Measurements from ENCODE around the gene DOK5. TPM values are rescaled to one million over a fixed set of nuclear protein-coding genes. Genes with fewer than 3 reads are reported as not detected.
A peak's percentile ranks its signal among the peaks of the same experiment; 100 is the strongest.

DOK5 gene
- polyA plus RNA-seq, 1 donor, result 3.0 TPM

- no peak for DNase-seq
- H3K4me1 ChIP-seq (ENCODE audit: control insufficient read depth, insufficient read depth, low read length), result no peaks in the 10 kb centered on the region
- no peaks in the 10 kb centered on the region for H3K27me3 ChIP-seq (ENCODE audit: control insufficient read depth, insufficient read depth, low read length)
- H3K36me3 ChIP-seq (ENCODE audit: control insufficient read depth, insufficient read depth, low read length), result no peaks in the 10 kb centered on the region
- H3K9me3 ChIP-seq (ENCODE audit: control insufficient read depth, low read depth, low read length), result no peaks in the 10 kb centered on the region
- WGBS (ENCODE audit: insufficient coverage, low lambda C conversion rate), result no CpG with 5 or more reads among the region's 2 CpGs
- no peak overlapping the region for H3K27ac ChIP-seq (ENCODE audit: low read length)
- H3K4me3 ChIP-seq (ENCODE audit: low read length), result no peak overlapping the region
Observed at GRCh38 chr20:54657268-54657826, 182.0 kb downstream of the DOK5 start.

DNA sequence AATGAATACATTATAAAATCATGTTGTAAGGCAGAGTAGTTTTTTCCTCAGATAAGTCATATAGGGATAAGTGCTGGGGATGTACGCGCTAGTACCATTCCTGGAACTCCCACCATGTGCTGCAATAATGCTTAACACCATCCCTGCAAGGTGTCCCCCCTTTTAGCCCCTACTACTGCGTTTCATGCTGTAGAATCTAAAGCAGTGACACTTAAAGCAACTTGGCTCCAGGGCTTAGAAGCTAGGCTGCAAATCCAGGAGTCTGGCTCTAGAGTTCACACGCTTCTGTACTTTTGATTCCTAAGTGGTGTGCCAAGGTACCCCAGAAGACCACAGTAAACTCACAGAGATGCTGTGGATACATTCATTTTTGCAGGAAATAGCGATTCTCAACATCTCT is 183.1 kb downstream of the DOK5 start:
- no peak for DNase-seq
- WGBS (ENCODE audit: insufficient coverage, low lambda C conversion rate), result no CpG with 5 or more reads among the region's 5 CpGs
- Histone ChIP-seq H3K9me3 (ENCODE audit: control insufficient read depth, low read depth, low read length) (no peaks in the 10 kb centered on the region), H3K4me3 (ENCODE audit: low read length) (no peak overlapping the region), H3K4me1 (ENCODE audit: control insufficient read depth, insufficient read depth, low read length) (no peaks in the 10 kb centered on the region), H3K36me3 (ENCODE audit: control insufficient read depth, insufficient read depth, low read length) (no peaks in the 10 kb centered on the region), H3K27me3 (ENCODE audit: control insufficient read depth, insufficient read depth, low read length) (no peaks in the 10 kb centered on the region), H3K27ac (ENCODE audit: low read length) (no peak overlapping the region)

- Histone ChIP-seq H3K4me1 (ENCODE audit: control insufficient read depth, insufficient read depth, low read length) (no peaks in the 10 kb centered on the region), H3K9me3 (ENCODE audit: control insufficient read depth, low read depth, low read length) (no peaks in the 10 kb centered on the region), H3K27ac (ENCODE audit: low read length) (no peak overlapping the region), H3K36me3 (ENCODE audit: control insufficient read depth, insufficient read depth, low read length) (no peaks in the 10 kb centered on the region), H3K27me3 (ENCODE audit: control insufficient read depth, insufficient read depth, low read length) (no peaks in the 10 kb centered on the region), H3K4me3 (ENCODE audit: low read length) (no peak overlapping the region)
- DNase-seq, result no peak
- 100% methylated on average over 1 of the region's 3 CpGs for WGBS (ENCODE audit: insufficient coverage, low lambda C conversion rate)
Observed at GRCh38 chr20:54661265-54661664, 185.9 kb downstream of the DOK5 start.

DNA sequence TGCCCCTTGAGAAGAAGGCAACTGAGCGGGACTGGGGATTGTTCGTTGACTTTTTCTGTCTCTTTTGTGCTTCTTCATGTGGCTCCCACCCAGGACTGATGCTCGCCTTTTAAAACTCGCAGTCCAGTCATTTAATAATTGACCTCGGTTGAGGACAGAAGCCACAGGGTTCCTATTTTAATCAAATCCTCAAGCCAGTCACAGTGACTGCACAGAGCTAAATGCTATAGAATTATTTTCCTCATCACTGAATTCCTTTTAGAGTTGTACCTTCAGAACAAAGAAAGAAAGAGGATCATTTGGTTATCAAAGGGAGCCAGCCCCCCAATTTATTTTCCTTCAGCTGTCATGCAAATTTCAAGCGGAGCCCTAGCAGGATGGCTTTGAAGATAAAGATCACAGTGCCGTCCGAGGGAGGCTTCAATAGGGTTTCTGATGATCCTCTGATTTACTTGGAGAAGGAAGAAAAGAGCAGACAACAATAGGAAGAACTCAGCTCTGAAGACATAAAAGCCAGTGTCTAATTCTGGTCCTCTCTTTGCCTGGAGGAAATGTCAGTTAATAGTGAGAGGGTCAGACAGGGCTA is 186.6 kb downstream of the DOK5 start:
- no peaks in the 10 kb centered on the region for H3K36me3 ChIP-seq (ENCODE audit: control insufficient read depth, insufficient read depth, low read length)
- no peaks in the 10 kb centered on the region for H3K27me3 ChIP-seq (ENCODE audit: control insufficient read depth, insufficient read depth, low read length)
- H3K27ac ChIP-seq (ENCODE audit: low read length), result no peak overlapping the region
- 100% methylated on average over 1 of the region's 8 CpGs for WGBS (ENCODE audit: insufficient coverage, low lambda C conversion rate)
- no peaks in the 10 kb centered on the region for H3K9me3 ChIP-seq (ENCODE audit: control insufficient read depth, low read depth, low read length)
- DNase-seq, result no peak
- H3K4me1 ChIP-seq (ENCODE audit: control insufficient read depth, insufficient read depth, low read length), result no peaks in the 10 kb centered on the region
- no peak overlapping the region for H3K4me3 ChIP-seq (ENCODE audit: low read length)

DNA sequence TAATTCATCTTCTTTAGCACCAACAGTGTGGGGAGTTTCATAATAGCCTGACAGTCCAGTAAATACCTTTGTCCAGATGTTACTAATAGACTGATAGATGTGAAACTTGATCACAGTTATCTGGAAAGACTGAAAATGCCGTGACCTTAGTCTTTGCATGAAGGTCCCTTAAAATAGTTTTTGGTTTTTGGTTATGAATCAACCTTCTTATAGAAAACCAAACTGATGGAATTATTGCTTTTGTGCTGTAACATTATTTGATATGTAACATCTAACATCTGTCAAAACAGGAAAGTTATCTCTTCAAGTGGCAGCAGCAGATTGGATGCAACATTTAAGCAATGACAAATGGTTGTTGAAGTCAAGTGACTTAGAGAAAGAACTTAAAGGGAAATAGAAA is 190.4 kb downstream of the DOK5 start:
- no peaks in the 10 kb centered on the region for H3K4me1 ChIP-seq (ENCODE audit: control insufficient read depth, insufficient read depth, low read length)
- DNase-seq, result no peak
- no peak overlapping the region for H3K4me3 ChIP-seq (ENCODE audit: low read length)
- no peaks in the 10 kb centered on the region for H3K27me3 ChIP-seq (ENCODE audit: control insufficient read depth, insufficient read depth, low read length)
- no peaks in the 10 kb centered on the region for H3K36me3 ChIP-seq (ENCODE audit: control insufficient read depth, insufficient read depth, low read length)
- no peak overlapping the region for H3K27ac ChIP-seq (ENCODE audit: low read length)
- H3K9me3 ChIP-seq (ENCODE audit: control insufficient read depth, low read depth, low read length), result no peaks in the 10 kb centered on the region
- WGBS (ENCODE audit: insufficient coverage, low lambda C conversion rate), result no CpG with 5 or more reads among the region's 1 CpG

DNA sequence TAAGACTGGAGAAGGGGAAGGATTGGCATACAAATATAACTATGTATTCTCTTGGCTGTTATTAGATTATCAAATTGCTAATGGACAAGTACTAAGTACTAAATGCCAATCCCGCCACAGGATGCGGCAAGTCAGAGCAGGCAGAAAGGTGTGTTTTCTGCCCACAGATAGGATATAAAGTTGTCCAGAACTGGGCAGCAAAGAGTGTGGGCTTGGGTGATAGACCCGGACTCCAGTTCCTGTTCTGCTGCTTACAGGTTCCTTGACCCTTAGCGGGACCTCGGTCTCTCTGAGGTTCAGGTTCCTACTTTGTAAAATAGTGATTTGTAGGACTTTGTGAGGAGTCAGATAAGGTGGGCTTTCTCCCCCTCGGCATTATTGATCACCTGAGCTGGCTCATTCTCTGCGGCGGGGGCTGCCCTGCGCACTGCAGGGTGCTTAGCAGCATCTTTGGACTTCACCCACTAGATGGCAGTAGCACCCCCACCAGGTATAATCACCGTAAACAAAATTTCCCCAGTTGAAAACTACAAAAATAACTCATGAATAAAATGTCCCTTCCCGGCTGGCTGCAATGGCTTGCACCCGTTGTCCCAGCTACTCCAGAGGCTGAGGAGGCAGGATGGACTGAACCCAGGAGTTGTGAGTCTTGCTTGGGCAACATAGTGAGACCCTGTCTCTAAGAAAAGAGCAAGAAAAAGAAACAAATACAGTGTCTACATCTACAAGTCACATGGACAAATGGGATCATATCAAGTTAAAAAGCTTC is 193.1 kb downstream of the DOK5 start:
- DNase-seq, result peak in 1 of 2 donors; percentile 11
- Histone ChIP-seq H3K27ac (ENCODE audit: low read length) (no peak overlapping the region), H3K4me1 (ENCODE audit: control insufficient read depth, insufficient read depth, low read length) (no peaks in the 10 kb centered on the region), H3K36me3 (ENCODE audit: control insufficient read depth, insufficient read depth, low read length) (no peaks in the 10 kb centered on the region), H3K27me3 (ENCODE audit: control insufficient read depth, insufficient read depth, low read length) (no peaks in the 10 kb centered on the region), H3K4me3 (ENCODE audit: low read length) (no peak overlapping the region), H3K9me3 (ENCODE audit: control insufficient read depth, low read depth, low read length) (no peaks in the 10 kb centered on the region)
- WGBS (ENCODE audit: insufficient coverage, low lambda C conversion rate), result no CpG with 5 or more reads among the region's 12 CpGs

DNA sequence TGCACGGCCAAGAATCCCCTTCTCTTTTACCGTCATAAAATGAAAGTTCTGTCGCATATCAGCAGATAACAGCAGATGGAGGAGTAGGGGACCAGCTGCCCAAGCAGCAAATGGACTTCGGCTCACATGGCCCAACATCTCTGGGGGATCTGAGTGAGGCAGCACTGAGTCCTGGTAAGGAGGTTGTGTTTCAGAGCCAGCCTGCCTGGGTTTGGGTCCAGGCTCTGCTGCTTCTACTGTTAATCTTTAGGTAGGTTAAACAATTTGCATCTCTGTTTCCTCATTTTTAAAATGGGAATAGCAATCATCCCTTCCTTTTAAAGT is 193.6 kb downstream of the DOK5 start:
- no peak overlapping the region for H3K27ac ChIP-seq (ENCODE audit: low read length)
- no peaks in the 10 kb centered on the region for H3K4me1 ChIP-seq (ENCODE audit: control insufficient read depth, insufficient read depth, low read length)
- WGBS (ENCODE audit: insufficient coverage, low lambda C conversion rate), result no CpG with 5 or more reads among the region's 4 CpGs
- no peaks in the 10 kb centered on the region for H3K27me3 ChIP-seq (ENCODE audit: control insufficient read depth, insufficient read depth, low read length)
- no peak for DNase-seq
- no peaks in the 10 kb centered on the region for H3K36me3 ChIP-seq (ENCODE audit: control insufficient read depth, insufficient read depth, low read length)
- no peak overlapping the region for H3K4me3 ChIP-seq (ENCODE audit: low read length)
- H3K9me3 ChIP-seq (ENCODE audit: control insufficient read depth, low read depth, low read length), result no peaks in the 10 kb centered on the region

GRCh38 chr20:54678253-54678652 is 202.9 kb downstream of the DOK5 start:
- DNase-seq, result no peak
- no peaks in the 10 kb centered on the region for H3K9me3 ChIP-seq (ENCODE audit: control insufficient read depth, low read depth, low read length)
- no peaks in the 10 kb centered on the region for H3K27me3 ChIP-seq (ENCODE audit: control insufficient read depth, insufficient read depth, low read length)
- no peak overlapping the region for H3K27ac ChIP-seq (ENCODE audit: low read length)
- 60% methylated on average over 1 of the region's 1 CpG for WGBS (ENCODE audit: insufficient coverage, low lambda C conversion rate)
- no peak overlapping the region for H3K4me3 ChIP-seq (ENCODE audit: low read length)
- H3K4me1 ChIP-seq (ENCODE audit: control insufficient read depth, insufficient read depth, low read length), result no peaks in the 10 kb centered on the region
- H3K36me3 ChIP-seq (ENCODE audit: control insufficient read depth, insufficient read depth, low read length), result no peaks in the 10 kb centered on the region

DNA sequence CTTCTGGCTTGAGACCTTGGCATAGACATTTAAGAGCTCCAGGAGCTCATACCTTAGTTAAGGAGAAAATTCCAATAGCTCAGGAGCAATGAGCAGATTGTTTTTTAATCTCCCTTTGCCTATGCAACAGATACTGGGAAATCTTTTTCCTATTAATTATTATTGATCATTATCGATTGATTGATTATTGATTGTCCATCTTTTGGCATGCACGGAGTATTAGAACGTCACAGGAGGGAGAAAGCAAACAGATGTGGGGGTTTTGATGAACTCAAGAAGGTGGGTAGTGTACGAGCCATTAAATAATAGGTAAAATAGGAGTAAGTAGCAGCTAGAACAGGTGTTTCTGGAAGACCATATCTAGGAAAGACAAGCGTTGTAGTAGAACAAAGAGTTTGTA is 205.0 kb downstream of the DOK5 start:
- Histone ChIP-seq H3K27ac (ENCODE audit: low read length) (no peak overlapping the region), H3K9me3 (ENCODE audit: control insufficient read depth, low read depth, low read length) (no peaks in the 10 kb centered on the region), H3K4me1 (ENCODE audit: control insufficient read depth, insufficient read depth, low read length) (no peaks in the 10 kb centered on the region), H3K4me3 (ENCODE audit: low read length) (no peak overlapping the region), H3K36me3 (ENCODE audit: control insufficient read depth, insufficient read depth, low read length) (no peaks in the 10 kb centered on the region), H3K27me3 (ENCODE audit: control insufficient read depth, insufficient read depth, low read length) (no peaks in the 10 kb centered on the region)
- 64% methylated on average over 4 of the region's 5 CpGs for WGBS (ENCODE audit: insufficient coverage, low lambda C conversion rate)
- no peak for DNase-seq

DNA sequence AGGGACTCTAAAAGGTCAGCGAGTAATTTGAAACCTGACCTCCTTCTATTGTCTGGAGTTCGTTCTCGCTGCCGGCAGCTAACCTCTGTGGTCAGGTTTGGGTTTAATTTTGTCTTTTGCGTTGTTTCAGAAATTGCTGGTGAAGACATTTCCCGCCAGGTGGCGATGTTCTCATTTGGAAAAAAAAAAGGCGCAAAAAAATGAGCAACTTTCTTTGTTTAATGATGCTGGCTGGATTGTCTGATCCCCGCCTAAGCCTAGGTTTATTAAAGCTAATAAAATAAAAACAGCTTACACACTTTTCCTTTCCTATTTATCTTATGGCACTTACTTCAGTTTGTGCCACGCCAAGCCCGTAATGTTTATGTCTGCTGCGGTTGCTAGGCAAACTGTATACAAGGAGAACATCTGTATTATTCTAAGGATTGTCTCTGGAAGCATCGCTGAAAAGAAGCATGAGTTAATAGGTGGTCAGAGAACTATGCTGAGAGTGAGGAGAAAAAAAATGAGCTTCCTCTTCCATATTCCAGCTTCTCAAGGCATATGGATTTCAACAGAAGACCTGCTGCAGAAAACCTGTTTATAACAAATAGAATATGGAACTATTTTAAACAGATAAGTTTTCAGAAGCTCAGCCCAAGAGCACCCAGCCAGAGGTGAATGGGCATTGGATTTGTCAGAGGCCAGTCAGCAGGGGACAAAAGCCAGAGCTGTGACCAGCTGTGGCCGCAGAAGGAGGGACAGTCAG is 205.7 kb downstream of the DOK5 start:
- Histone ChIP-seq H3K4me1 (ENCODE audit: control insufficient read depth, insufficient read depth, low read length) (no peaks in the 10 kb centered on the region), H3K36me3 (ENCODE audit: control insufficient read depth, insufficient read depth, low read length) (no peaks in the 10 kb centered on the region), H3K27me3 (ENCODE audit: control insufficient read depth, insufficient read depth, low read length) (no peaks in the 10 kb centered on the region), H3K27ac (ENCODE audit: low read length) (no peak overlapping the region), H3K4me3 (ENCODE audit: low read length) (no peak overlapping the region), H3K9me3 (ENCODE audit: control insufficient read depth, low read depth, low read length) (no peaks in the 10 kb centered on the region)
- DNase-seq, result peak; percentile 18 to 38
- WGBS (ENCODE audit: insufficient coverage, low lambda C conversion rate), result 33% methylated on average over 4 of the region's 14 CpGs
